Measurements from ENCODE around the gene DRAXIN. TPM values are rescaled to one million over a fixed set of nuclear protein-coding genes. Genes with fewer than 3 reads are reported as not detected.

Gene DRAXIN, protein sequence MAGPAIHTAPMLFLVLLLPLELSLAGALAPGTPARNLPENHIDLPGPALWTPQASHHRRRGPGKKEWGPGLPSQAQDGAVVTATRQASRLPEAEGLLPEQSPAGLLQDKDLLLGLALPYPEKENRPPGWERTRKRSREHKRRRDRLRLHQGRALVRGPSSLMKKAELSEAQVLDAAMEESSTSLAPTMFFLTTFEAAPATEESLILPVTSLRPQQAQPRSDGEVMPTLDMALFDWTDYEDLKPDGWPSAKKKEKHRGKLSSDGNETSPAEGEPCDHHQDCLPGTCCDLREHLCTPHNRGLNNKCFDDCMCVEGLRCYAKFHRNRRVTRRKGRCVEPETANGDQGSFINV
- under 0.01 and 1.2 TPM in 2 replicates for total RNA-seq

DNA sequence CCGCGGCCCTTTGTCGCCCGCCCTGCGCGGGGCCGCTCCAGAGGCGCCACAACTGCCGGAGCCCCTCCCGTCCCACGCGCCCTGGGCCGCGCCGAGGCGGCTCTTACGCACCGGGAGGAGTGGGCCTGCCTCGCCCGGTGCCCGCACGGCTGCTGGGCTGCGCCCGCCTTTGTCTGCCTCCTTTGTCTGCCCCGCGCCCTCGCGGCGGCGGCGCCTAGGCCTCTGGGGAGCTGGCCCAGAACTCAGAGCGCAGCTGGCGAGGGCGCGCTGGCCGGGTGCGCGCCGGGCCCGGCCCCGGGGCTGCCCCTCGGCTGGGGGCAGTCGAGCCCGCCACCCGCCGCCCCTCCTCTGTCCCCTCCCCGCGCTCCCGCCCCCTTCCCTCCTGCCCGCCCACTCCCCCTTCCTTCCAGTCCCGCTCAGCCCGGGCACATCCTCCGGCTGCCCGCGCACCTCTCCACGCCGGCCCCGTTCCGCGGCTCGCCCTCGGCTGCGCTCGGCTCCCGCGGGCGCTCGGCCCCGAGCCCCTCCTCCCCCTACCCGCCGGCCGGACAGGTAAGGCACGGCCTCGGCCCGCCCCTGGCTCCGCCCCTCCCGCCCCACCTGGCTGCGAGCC is at the start of gene DRAXIN:
TSS of gene DRAXIN (plus strand) at position 409 of the 613 bp plus-strand sequence. CDS start 14,549 bp downstream, outside the sequence.

DNA sequence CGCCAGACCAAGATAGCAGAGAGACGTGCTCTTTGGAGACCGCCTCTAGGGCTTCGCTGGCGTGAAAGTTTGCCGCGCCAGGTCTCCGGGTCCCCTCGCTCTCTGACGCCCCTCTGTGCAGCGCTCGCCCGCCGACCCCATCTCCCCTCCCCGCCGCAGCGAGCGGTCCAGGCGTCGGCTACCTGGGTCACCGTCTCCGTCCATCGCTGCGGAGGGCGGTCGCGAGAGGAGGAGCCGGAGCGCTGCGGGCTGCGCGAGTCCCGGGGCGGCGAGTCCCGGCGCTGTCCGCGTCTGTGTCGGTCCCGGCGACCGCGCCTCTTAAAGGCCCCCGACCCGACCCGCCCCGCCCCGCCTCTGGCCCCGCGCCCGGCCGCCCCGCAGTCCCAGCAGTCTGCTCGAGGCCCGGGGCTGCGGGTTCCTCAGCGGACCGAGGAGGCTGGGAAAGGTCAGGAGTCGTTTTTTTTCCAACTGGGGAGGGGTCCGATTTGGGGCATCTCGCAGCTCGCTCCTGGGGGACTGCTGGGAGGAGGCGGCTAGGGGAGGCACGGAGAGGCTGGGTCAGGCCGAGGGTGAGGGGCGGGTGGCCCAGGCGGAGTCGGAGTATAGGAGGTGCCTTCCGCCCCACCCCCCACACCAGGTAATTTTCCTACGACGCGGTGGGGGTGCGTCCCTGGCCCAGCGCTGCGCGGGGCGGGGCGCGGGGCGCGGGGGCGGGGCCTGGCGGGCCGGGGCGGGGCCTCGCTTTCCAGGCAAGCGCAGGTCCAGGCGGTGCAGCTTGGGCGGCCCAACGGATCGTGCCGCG is 37.2 kb upstream of the DRAXIN start, which contains the start of the genes FBXO2 and FBXO44:
TSS of gene FBXO2 (minus strand) at position 293 of the 802 bp plus-strand sequence. CDS start at position 204, 89 bp downstream.
TSS of gene FBXO44 (plus strand) at position 741 of the 802 bp plus-strand sequence. CDS start 959 bp downstream, outside the sequence.

DNA sequence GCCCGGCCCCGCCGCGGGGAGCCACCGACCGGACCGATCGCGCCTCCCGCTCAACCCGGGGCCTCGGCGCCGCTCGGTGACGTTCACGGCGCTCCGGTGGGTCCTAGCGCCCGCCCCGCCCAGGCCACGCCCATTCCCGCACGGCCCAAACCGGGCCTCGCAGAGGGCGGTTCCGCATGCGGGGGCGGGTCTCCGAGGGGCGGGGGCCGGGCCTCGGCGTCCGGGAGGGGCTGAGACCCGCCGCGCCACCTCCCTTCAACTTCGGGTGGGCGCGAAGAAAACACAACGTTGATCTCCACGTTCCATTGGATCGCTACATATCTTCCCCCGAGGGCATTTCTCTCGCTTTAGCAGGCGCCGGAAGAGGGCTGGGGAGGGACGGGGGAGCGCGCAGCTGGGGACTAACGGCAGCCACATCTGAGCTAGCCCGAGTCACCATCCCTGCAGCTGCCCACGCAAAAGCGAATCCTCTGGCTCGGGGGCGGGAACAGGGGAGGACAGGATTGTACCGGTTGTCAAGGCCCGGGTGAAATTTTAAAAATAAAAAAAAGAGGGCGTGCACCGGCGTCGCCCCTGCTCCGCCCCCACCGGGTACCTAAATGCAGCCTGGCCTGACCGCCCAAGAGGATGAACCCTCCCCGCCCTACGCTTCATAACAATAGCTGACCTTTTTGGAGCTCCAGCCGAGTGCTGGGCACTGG is 10.3 kb upstream of the DRAXIN start, which contains the start of gene MAD2L2:
TSS of gene MAD2L2 (minus strand) at position 78 of the 701 bp plus-strand sequence. CDS start 547 bp downstream, outside the sequence.

DNA sequence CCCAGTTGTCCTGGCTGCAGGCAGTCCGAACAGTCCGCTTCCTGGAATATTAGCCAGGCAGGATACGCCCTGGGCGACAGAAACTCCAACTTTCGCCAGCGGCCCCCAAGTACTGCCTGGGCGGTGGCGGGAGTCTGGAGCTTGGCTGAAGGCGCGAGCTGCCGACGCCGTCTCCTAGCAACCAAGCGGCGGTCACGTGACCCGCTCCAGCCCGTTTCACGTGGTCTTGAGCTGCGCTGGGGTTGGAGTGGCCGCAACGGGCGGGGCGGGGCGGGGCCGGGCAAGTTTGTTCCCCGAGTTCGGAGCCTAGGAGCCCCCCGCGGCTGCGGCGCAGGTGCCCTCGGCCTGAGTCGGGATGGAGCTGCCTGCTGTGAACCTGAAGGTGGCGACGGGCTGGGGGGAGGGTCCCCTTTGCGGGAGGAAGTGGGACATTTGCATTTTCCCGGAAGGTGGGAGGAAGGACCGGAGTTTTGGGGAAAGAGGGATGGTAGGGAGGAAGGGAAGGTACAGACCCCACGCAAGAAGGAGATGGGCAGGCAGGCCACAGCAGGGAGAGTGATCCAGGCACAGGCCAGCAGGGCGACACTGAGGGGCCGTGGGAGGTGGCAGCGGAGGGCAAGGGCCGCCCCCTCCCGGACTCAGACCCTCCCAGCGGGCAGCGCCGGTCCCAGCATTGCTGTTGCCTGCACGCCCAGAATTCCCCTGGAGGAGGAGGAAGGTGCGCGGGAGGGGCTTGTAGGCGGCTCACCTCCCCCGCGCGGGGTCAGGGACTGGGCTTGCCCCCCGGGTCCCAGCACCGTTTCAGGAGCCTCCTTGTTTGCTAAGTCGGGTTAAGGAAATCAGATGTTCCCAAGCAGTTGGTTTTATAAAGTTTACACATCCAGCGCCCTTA is 44.6 kb downstream of the DRAXIN start, which contains the start of gene AGTRAP:
TSS of gene AGTRAP (plus strand) at position 283 of the 892 bp plus-strand sequence. CDS start at position 356, 73 bp downstream.

DNA sequence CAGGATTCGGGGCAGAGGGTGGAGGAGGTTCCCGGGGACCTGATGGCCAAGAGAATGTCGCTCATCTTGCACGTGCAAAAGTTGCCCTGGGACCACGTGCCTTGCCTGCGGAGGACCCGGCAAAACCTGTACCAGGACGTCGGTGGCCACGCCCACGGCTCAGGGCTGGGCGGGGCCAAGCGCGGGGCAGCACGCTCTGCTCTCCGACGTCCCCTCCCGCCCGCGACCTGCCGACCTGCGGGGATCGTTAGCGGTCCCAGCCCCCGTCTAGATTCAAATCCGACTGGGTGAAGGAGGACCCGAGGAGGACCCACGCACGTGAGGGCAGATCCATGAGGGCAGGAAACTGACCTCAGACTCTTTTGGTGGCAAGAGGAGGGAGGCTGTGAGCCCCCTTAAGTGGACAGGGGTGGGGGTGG is 70.5 kb downstream of the DRAXIN start, which contains the start of gene C1orf167:
TSS of gene C1orf167 (plus strand) at position 206 of the 419 bp plus-strand sequence. CDS start 2,208 bp downstream, outside the sequence.

Other genes with a start within 250 kb of the DRAXIN start
- under 0.01 TPM in 2 replicates for gene DISP3, start 212.6 kb upstream of the DRAXIN start, total RNA-seq
- 1.6 and 3.6 TPM in 2 replicates for gene FBXO2, start 37.3 kb upstream of the DRAXIN start, total RNA-seq
- gene FBXO44, start 36.8 kb upstream of the DRAXIN start, total RNA-seq = 7.1 and 12.2 TPM in 2 replicates
- 3.3 and 5.9 TPM in 2 replicates for gene FBXO6, start 27.5 kb upstream of the DRAXIN start, total RNA-seq
- gene MAD2L2, start 10.6 kb upstream of the DRAXIN start, total RNA-seq = 26.7 and 38.0 TPM in 2 replicates
- 37.6 and 58.2 TPM in 2 replicates for gene AGTRAP, start 44.4 kb downstream of the DRAXIN start, total RNA-seq
- not detected in 2 replicates for gene C1orf167, start 70.5 kb downstream of the DRAXIN start, total RNA-seq
- gene MTHFR, start 114.3 kb downstream of the DRAXIN start, total RNA-seq = 19.6 and 22.3 TPM in 2 replicates
- gene CLCN6, start 114.5 kb downstream of the DRAXIN start, total RNA-seq = 11.0 and 16.0 TPM in 2 replicates
- not detected in 2 replicates for gene NPPA, start 156.1 kb downstream of the DRAXIN start, total RNA-seq
- 12.8 and 19.7 TPM in 2 replicates for gene NPPB, start 167.2 kb downstream of the DRAXIN start, total RNA-seq
- 96.2 and 122 TPM in 2 replicates for gene KIAA2013, start 234.7 kb downstream of the DRAXIN start, total RNA-seq
- gene PLOD1, start 243.0 kb downstream of the DRAXIN start, total RNA-seq = 1,035 and 1,503 TPM in 2 replicates

Measured in smooth muscle cell of the umbilical artery (primary cell).